HEK293 (cell line): ENCODE measurements around the gene RGL3.

ENCODE experiments used
- CTCF ChIA-PET: fragments of 350-600 bp; formaldehyde crosslinking; extraction: SDS; loops from one replicate; lab custom pipeline; 2021; ENCODE audit warnings: antibody characterized with exemption; lab: Yijun Ruan, JAX
- POLR2A ChIA-PET: fragments of 300-600 bp; formaldehyde crosslinking; extraction: SDS; loops from one replicate; lab custom pipeline; 2020; ENCODE audit warnings: antibody characterized with exemption, inconsistent platforms; lab: Yijun Ruan, JAX
- H3K27ac ChIP-seq: fragments of 200-500 bp; sonication (Bioruptor generic); 2 replicates; pipeline ENCODE4 v1.5.1; 2014; ENCODE audit warnings: low read depth, low read length, control low read depth, inconsistent platforms; ENCODE audit errors: extremely low read depth
- H3K36me3 ChIP-seq, 2 experiments: fragments of 200-500 bp in 1 of 2; sonication (Bioruptor generic) in 1 of 2; 1 replicate in 1 of 2; 2 replicates in 1 of 2; pipeline ENCODE4 v1.5.1; 2014 to 2017; ENCODE audit warnings: inconsistent platforms in 2 of 2, low read length in 2 of 2; ENCODE audit not compliant: control insufficient read depth in 2 of 2, insufficient read depth in 1 of 2
- H3K4me1 ChIP-seq: fragments of 200-500 bp; sonication (Bioruptor generic); 2 replicates; pipeline ENCODE4 v1.5.1; 2014; ENCODE audit warnings: mild to moderate bottlenecking, low read length, inconsistent platforms; ENCODE audit not compliant: control insufficient read depth, insufficient read depth
- H3K4me3 ChIP-seq: 2 replicates; pipeline ENCODE4 v1.5.1; 2011; ENCODE audit warnings: low read depth, mild to moderate bottlenecking, control low read depth, low read length, moderate library complexity
- H3K9me3 ChIP-seq: fragments of 200-500 bp; sonication (Bioruptor generic); 2 replicates; pipeline ENCODE4 v1.5.1; 2014; ENCODE audit warnings: low read depth, low read length, inconsistent platforms; ENCODE audit not compliant: control insufficient read depth, insufficient read depth
- ATF2 ChIP-seq: fragments of 450-650 bp; formaldehyde crosslinking; IDR thresholded peaks from 2 replicates; pipeline ENCODE4 v1.5.1; 2016; ENCODE audit warnings: missing biosample characterization, missing genetic modification characterization, low read depth
- EGR2 ChIP-seq: fragments of 450-650 bp; formaldehyde crosslinking; IDR thresholded peaks from 2 replicates; pipeline ENCODE4 v1.5.1; 2016; ENCODE audit warnings: low read depth, missing biosample characterization, missing genetic modification characterization
- HOXD13 ChIP-seq: sonication (generic); formaldehyde crosslinking; IDR thresholded peaks from 2 replicates; pipeline ENCODE4 v1.8.0; 2022; ENCODE audit warnings: missing genetic modification reagents, borderline replicate concordance
- KLF1 ChIP-seq: fragments of 450-650 bp; formaldehyde crosslinking; IDR thresholded peaks from 2 replicates; pipeline ENCODE4 v1.5.1; 2016; ENCODE audit warnings: missing biosample characterization, missing genetic modification characterization
- PATZ1 ChIP-seq: fragments of 450-650 bp; formaldehyde crosslinking; IDR thresholded peaks from 2 replicates; pipeline ENCODE4 v1.5.1; 2016; ENCODE audit warnings: missing biosample characterization, missing genetic modification characterization
- PRDM1 ChIP-seq: fragments of 450-650 bp; formaldehyde crosslinking; IDR thresholded peaks from 2 replicates; pipeline ENCODE4; 2016; ENCODE audit warnings: missing biosample characterization, missing genetic modification characterization
- ZBTB17 ChIP-seq: fragments of 450-650 bp; formaldehyde crosslinking; IDR thresholded peaks from 2 replicates; pipeline ENCODE4 v1.5.1; 2016; ENCODE audit warnings: missing biosample characterization, missing genetic modification characterization
- ZBTB20 ChIP-seq: fragments of 450-650 bp; formaldehyde crosslinking; IDR thresholded peaks from 2 replicates; pipeline ENCODE4 v1.5.1; 2016; ENCODE audit warnings: missing biosample characterization, missing genetic modification characterization
- ZBTB6 ChIP-seq: fragments of 450-650 bp; formaldehyde crosslinking; IDR thresholded peaks from 2 replicates; pipeline ENCODE4 v1.5.1; 2017; ENCODE audit warnings: missing biosample characterization, missing genetic modification characterization
- ZFHX2 ChIP-seq: fragments of 450-650 bp; formaldehyde crosslinking; conservative IDR thresholded peaks from 2 replicates; pipeline ENCODE4 v1.5.1; 2016; ENCODE audit warnings: missing biosample characterization, missing genetic modification characterization
- ZNF140 ChIP-seq: fragments of 450-650 bp; formaldehyde crosslinking; IDR thresholded peaks from 2 replicates; pipeline ENCODE4 v1.5.1; 2016; ENCODE audit warnings: missing biosample characterization, missing genetic modification characterization
- ZNF175 ChIP-seq: fragments of 450-650 bp; formaldehyde crosslinking; IDR thresholded peaks from 2 replicates; pipeline ENCODE4 v1.5.1; 2016; ENCODE audit warnings: missing biosample characterization, missing genetic modification characterization
- ZNF335 ChIP-seq: fragments of 450-650 bp; formaldehyde crosslinking; conservative IDR thresholded peaks from 2 replicates; pipeline ENCODE4 v1.5.1; 2016; ENCODE audit warnings: missing biosample characterization, missing genetic modification characterization
- ZNF354C ChIP-seq: fragments of 450-650 bp; formaldehyde crosslinking; IDR thresholded peaks from 2 replicates; pipeline ENCODE4 v1.5.1; 2016; ENCODE audit warnings: missing biosample characterization, missing genetic modification characterization, low read depth, borderline replicate concordance
- ZNF391 ChIP-seq: fragments of 450-650 bp; formaldehyde crosslinking; IDR thresholded peaks from 2 replicates; pipeline ENCODE4 v1.5.1; 2016; ENCODE audit warnings: low read depth, missing biosample characterization, missing genetic modification characterization, borderline replicate concordance
- ZNF426 ChIP-seq: fragments of 450-650 bp; formaldehyde crosslinking; IDR thresholded peaks from 2 replicates; pipeline ENCODE4 v1.5.1; 2017; ENCODE audit warnings: missing biosample characterization, missing genetic modification characterization, mild to moderate bottlenecking, inconsistent platforms, moderate library complexity
- ZNF548 ChIP-seq: fragments of 450-650 bp; formaldehyde crosslinking; IDR thresholded peaks from 2 replicates; pipeline ENCODE4 v1.5.1; 2016; ENCODE audit warnings: missing biosample characterization, missing genetic modification characterization
- ZNF560 ChIP-seq: fragments of 450-650 bp; formaldehyde crosslinking; IDR thresholded peaks from 2 replicates; pipeline ENCODE4 v1.5.1; 2017; ENCODE audit warnings: missing biosample characterization, missing genetic modification characterization, borderline replicate concordance
- ZNF600 ChIP-seq: fragments of 450-650 bp; formaldehyde crosslinking; IDR thresholded peaks from 2 replicates; pipeline ENCODE4 v1.5.1; 2016; ENCODE audit warnings: missing biosample characterization, missing genetic modification characterization
- ZNF645 ChIP-seq: fragments of 450-650 bp; formaldehyde crosslinking; IDR thresholded peaks from 2 replicates; pipeline ENCODE4; 2016; ENCODE audit warnings: missing biosample characterization, missing genetic modification characterization
- ZNF654 ChIP-seq: fragments of 450-650 bp; formaldehyde crosslinking; IDR thresholded peaks from 2 replicates; pipeline ENCODE4 v1.5.1; 2016; ENCODE audit warnings: low read depth, missing biosample characterization, missing genetic modification characterization
- ZNF768 ChIP-seq: fragments of 450-650 bp; formaldehyde crosslinking; IDR thresholded peaks from 2 replicates; pipeline ENCODE4 v1.5.1; 2018; ENCODE audit warnings: missing biosample characterization, mild to moderate bottlenecking, missing genetic modification characterization
- ZXDB ChIP-seq: fragments of 450-650 bp; formaldehyde crosslinking; IDR thresholded peaks from 2 replicates; pipeline ENCODE4 v1.5.1; 2016; ENCODE audit warnings: missing biosample characterization, missing genetic modification characterization

Gene RGL3

GRCh38 chr19:11420429-11421370 lies 1.6 kb upstream of the RGL3 start (continued):
- peak; percentile 28; the same call in 1 of the 2 replicates for TF ChIP-seq ZNF600 (tag by site-specific recombination)
- 0 out of 2 replicates have a peak, but pooled peaks have one; percentile 17 for TF ChIP-seq ZBTB17 (tag by site-specific recombination)
- TF ChIP-seq ZNF335 (tag by site-specific recombination): peak; percentile 27; the same call in 1 of the 2 replicates

GRCh38 chr19:11418094-11418548 lies 993 bp downstream of the RGL3 start:
- peak overlapping the region; percentile 36 for H3K4me3 ChIP-seq
- no peaks in the 10 kb centered on the region for H3K4me1 ChIP-seq
- H3K36me3 ChIP-seq: no peaks in the 10 kb centered on the region
- peak; percentile 22; the same call in 1 of the 2 replicates for TF ChIP-seq PATZ1 (tag by site-specific recombination)
- no peak for TF ChIP-seq ZNF548
- TF ChIP-seq EGR2 (tag by site-specific recombination): peak; percentile 46
- peak; percentile 57; the same call in 1 of the 2 replicates for TF ChIP-seq ZFHX2 (tag by site-specific recombination)
- no peak for TF ChIP-seq ZNF426 (tag by site-specific recombination)
- TF ChIP-seq, all 188 proteins: peak for 3
- POLR2A ChIA-PET: interaction anchor here (0.5 to 1.4 kb wide), 4 partner anchors 9 to 128 kb away, joined by 4 to 6 read pairs (median 5); no protein-coding TSS in a partner anchor
- Histone ChIP-seq H3K9me3 (no peaks in the 10 kb centered on the region), H3K27ac (no peak overlapping the region)
- CTCF ChIA-PET: interaction anchor here (0.6 to 8.3 kb wide), 4 partner anchors 11 to 91 kb away, joined by 3 to 66 read pairs (median 8); partner anchors contain the start of genes EPOR, ODAD3 and PRKCSH

GRCh38 chr19:11416346-11417052 lies 2.6 kb downstream of the RGL3 start:
- no peak overlapping the region for H3K27ac ChIP-seq
- H3K4me1 ChIP-seq: no peaks in the 10 kb centered on the region
- POLR2A ChIA-PET: no interaction called here
- no peak overlapping the region for H3K4me3 ChIP-seq
- H3K36me3 ChIP-seq: no peaks in the 10 kb centered on the region
- CTCF ChIA-PET: interaction anchor here (0.5 to 8.3 kb wide), 3 partner anchors 19 to 78 kb away, joined by 3 to 66 read pairs (median 6); partner anchors contain the start of genes EPOR, ODAD3 and PRKCSH
- H3K9me3 ChIP-seq: no peaks in the 10 kb centered on the region
- TF ChIP-seq ZXDB (no peak), ZNF645 (tag by site-specific recombination) (no peak), ZBTB20 (no peak), ZNF391 (no peak), ZNF768 (tag by site-specific recombination) (no peak), PRDM1 (tag by site-specific recombination) (no peak), ZNF654 (no peak), KLF1 (no peak), ZBTB6 (tag by site-specific recombination) (no peak), HOXD13 (CRISPR knock-in tag) (no peak), ZNF175 (no peak), ZNF560 (tag by site-specific recombination) (no peak), ZNF354C (tag by site-specific recombination) (no peak), ZNF140 (tag by site-specific recombination) (no peak), ATF2 (tag by site-specific recombination) (no peak)
